Measurements from ENCODE around the gene PLCH1.

PLCH1 gene

DNA sequence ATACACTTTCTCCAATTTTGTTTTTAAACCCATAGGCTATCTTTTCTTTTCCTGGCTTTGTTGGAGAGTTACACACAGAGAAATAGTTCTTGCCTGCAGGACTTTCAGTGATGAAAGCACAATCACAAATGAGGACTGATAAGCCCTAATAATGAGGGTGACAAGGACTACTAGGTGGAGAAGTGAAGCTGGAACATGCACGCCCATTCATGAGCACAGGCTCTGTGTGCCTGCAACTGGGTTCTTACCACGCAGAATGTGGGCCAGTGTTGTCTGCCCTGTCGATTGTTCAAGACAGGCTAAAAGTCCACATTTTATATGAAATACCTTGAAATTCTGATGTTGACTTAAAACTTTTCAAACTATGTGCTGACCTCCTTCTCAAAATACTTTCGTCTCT lies 289.1 kb downstream of the PLCH1 start:
- no peak overlapping the region for H3K4me3 ChIP-seq (ENCODE audit: low read depth, low read length)
- TF ChIP-seq, protein P1, sequence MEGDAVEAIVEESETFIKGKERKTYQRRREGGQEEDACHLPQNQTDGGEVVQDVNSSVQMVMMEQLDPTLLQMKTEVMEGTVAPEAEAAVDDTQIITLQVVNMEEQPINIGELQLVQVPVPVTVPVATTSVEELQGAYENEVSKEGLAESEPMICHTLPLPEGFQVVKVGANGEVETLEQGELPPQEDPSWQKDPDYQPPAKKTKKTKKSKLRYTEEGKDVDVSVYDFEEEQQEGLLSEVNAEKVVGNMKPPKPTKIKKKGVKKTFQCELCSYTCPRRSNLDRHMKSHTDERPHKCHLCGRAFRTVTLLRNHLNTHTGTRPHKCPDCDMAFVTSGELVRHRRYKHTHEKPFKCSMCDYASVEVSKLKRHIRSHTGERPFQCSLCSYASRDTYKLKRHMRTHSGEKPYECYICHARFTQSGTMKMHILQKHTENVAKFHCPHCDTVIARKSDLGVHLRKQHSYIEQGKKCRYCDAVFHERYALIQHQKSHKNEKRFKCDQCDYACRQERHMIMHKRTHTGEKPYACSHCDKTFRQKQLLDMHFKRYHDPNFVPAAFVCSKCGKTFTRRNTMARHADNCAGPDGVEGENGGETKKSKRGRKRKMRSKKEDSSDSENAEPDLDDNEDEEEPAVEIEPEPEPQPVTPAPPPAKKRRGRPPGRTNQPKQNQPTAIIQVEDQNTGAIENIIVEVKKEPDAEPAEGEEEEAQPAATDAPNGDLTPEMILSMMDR (IDR thresholded peaks at IDR 0.05; ENCODE audit: low read depth, low read length), result no peak

DNA sequence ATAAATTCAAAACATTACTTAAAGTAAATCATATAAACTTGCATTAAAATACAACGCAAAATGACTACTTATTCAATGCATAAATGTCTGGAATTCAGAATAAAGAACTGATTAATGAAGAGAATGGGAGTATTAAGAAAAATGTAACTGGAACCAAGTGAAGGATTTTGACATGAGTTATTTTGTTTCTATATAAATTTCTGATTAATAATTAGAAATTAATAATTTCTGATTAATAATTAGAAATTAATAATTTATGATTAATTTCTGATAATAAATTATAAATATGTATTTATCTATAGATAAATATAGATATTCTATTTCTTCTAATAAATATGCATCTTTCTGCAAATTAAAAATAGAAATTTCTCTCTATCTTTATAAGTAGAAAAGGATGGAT lies 291.4 kb downstream of the PLCH1 start:
- TF ChIP-seq, protein P1 (IDR thresholded peaks at IDR 0.05; ENCODE audit: low read depth, low read length), result no peak

DNA sequence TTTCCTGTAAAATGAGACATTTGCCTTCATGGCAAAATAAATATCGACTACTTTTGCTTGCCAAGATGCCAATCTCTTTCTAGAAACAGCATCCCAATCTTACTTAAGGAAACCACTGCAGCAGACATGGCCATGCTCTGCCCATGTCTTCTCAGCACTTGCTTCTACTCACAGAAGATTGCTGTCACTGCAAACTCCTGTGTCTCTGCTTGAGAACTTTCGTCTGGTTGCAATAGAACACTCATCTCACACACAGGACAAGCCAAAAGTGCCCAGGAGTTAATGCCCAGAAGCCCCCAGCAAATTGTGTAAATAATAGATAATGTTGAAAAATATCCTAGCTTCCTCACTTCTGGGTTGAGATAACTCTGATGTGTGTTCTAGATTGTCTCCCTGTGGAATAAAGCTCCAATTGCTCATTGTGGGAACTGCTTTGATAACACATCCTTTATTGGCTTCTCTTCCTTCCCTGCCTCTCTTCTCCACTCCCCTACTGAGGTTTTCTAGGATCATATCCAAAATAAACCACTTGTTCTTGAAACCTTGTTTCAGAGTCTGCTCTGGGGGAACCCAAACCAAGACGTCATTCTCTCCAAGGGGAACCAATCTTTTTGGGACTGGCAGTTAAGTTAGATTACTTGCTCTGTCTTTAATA lies 295.1 kb downstream of the PLCH1 start:
- H3K4me3 ChIP-seq (ENCODE audit: low read depth, low read length), result no peak overlapping the region
- TF ChIP-seq, protein P1 (IDR thresholded peaks at IDR 0.05; ENCODE audit: low read depth, low read length), result no peak

More for the DNA sequence above, 291.4 kb downstream of the PLCH1 start:
- H3K4me3 ChIP-seq (ENCODE audit: low read depth, low read length), result no peak overlapping the region

DNA sequence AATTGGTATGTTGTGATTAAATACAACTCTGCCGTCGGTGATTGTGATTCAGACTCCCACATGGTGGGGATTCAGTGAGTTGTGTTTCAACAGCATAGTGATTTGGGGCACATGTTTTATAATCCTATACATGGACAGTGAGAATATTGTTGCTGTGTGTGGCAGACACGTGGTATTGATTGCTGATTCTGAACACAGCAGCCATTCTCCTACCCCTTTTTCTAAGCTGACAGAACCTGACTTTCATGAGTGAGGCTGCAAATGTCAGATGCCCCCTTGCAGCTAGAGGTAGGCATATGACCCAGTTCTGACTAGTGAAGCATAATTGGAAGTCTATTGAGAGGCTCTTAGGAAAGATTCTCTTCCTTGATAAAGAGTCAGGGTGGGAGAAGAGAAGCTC lies 296.3 kb downstream of the PLCH1 start:
- TF ChIP-seq, protein P1 (IDR thresholded peaks at IDR 0.05; ENCODE audit: low read depth, low read length), result no peak

DNA sequence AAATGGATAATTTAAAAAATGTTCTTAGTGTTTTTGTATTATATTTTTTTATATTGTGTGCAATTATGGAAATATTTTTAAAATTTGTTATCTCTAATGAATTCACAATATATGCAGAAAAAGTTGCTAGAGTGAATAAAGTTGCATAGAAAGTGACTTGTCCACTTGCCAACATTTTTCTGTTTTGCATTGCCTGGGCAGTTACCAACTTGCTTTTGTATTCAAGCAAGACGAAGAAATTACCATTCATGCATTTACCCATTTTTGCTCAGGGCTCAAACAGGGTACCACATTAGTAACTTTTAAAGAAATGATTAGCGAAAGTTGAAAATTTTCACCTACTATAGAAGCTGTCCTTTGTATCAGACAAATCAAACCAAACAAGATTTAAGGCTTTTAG lies 298.5 kb downstream of the PLCH1 start:
- no peak overlapping the region for H3K4me3 ChIP-seq (ENCODE audit: low read depth, low read length)
- TF ChIP-seq, protein P1 (IDR thresholded peaks at IDR 0.05; ENCODE audit: low read depth, low read length), result no peak

More for the DNA sequence above, 296.3 kb downstream of the PLCH1 start:
- H3K4me3 ChIP-seq (ENCODE audit: low read depth, low read length), result no peak overlapping the region

DNA sequence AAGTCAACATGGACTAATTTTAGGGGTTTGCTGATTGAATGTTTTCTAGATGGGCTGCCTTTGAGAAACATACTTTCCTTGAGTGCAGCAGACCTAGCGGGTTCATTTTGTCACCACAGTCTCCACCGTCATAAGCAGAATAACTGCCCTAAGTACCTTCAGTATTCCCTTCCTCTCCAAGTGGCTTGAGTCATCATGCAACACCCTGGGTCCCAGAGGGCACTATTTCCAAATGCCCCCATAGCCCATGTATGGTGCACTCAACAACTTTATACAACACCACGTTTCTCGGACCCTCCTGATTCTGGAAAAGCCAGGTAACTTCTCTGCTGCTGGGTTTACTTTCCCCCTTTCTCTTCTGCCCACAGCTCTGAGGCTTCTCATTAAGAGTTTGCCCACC lies 300.1 kb downstream of the PLCH1 start:
- H3K4me3 ChIP-seq (ENCODE audit: low read depth, low read length), result no peak overlapping the region
- TF ChIP-seq, protein P1 (IDR thresholded peaks at IDR 0.05; ENCODE audit: low read depth, low read length), result no peak

DNA sequence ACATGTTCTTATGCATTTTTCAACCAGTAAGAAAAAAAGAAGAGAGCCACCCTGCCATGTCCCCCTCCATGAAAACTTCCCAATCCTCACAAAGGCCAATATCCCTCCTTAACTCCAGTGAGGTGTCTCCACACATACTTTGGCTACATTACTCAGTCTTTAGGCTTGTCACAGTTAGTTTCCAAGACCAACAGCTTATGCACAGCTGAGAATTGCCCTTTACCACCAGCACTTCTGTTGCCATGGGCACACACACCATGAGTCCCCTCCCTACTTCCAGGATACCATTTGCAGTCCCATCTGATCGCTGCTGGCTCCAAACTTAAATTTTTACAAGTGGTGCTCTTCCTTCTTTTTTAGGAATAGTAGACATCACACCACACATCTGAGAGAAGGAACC lies 301.1 kb downstream of the PLCH1 start:
- TF ChIP-seq, protein P1 (IDR thresholded peaks at IDR 0.05; ENCODE audit: low read depth, low read length), result no peak
- no peak overlapping the region for H3K4me3 ChIP-seq (ENCODE audit: low read depth, low read length)

Measured in WI38 (cell line).